HepG2 (cell line): ENCODE results near the gene FDXR. TPM values are rescaled to one million over a fixed set of nuclear protein-coding genes. Genes with fewer than 3 reads are reported as not detected.

Experiments used
- ADNP ChIP-seq: sonication (generic); formaldehyde crosslinking; IDR thresholded peaks from 2 replicates; pipeline ENCODE4 v1.4.0; 2020; ENCODE audit warnings: missing genetic modification reagents
- FOXP1 ChIP-seq, 2 experiments: fragments of 450-650 bp in 1 of 2; IDR thresholded peaks; 2 replicates each; pipeline ENCODE4 v1.6.1; 2017 to 2018; ENCODE audit warnings: antibody characterized with exemption in 1 of 2
- GRHL1 ChIP-seq: sonication (generic); formaldehyde crosslinking; conservative IDR thresholded peaks from 2 replicates; pipeline ENCODE4 v1.8.0; 2022; ENCODE audit warnings: missing genetic modification reagents
- HES4 ChIP-seq: sonication (generic); formaldehyde crosslinking; IDR thresholded peaks from 2 replicates; pipeline ENCODE4 v1.9.0; 2021; ENCODE audit warnings: mild to moderate bottlenecking, missing genetic modification reagents, borderline replicate concordance
- HIVEP1 ChIP-seq: sonication (generic); formaldehyde crosslinking; IDR thresholded peaks from 2 replicates; pipeline ENCODE4 v1.4.0; 2020; ENCODE audit warnings: mild to moderate bottlenecking, missing genetic modification reagents
- HNRNPH1 ChIP-seq: fragments of 200-400 bp; formaldehyde crosslinking; optimal IDR thresholded peaks from 2 replicates; pipeline ENCODE3; 2017; ENCODE audit warnings: mild to moderate bottlenecking, low read depth, low read length
- IKZF4 ChIP-seq: sonication (generic); formaldehyde crosslinking; IDR thresholded peaks from 2 replicates; pipeline ENCODE4 v1.5.1; 2020; ENCODE audit warnings: borderline replicate concordance, mild to moderate bottlenecking, low read depth, missing genetic modification reagents; ENCODE audit errors: not compliant biosample characterization
- IKZF5 ChIP-seq: IDR thresholded peaks from 2 replicates; pipeline ENCODE4 v1.6.1; 2018; ENCODE audit warnings: missing genetic modification reagents, mild to moderate bottlenecking, missing compliant biosample characterization
- PITX1 ChIP-seq: sonication (generic); formaldehyde crosslinking; IDR thresholded peaks from 2 replicates; pipeline ENCODE4 v1.5.1; 2020; ENCODE audit warnings: mild to moderate bottlenecking, missing genetic modification reagents
- SMAD1 ChIP-seq: sonication (generic); formaldehyde crosslinking; IDR thresholded peaks from 2 replicates; pipeline ENCODE4 v1.4.0; 2020; ENCODE audit warnings: missing genetic modification reagents, low read depth, mild to moderate bottlenecking, borderline replicate concordance
- SMC3 ChIP-seq: IDR thresholded peaks from 2 replicates; pipeline ENCODE4 v1.6.1; 2011; ENCODE audit warnings: low read length, improper control_type of control experiment
- SNAPC5 ChIP-seq: sonication (generic); formaldehyde crosslinking; IDR thresholded peaks from 2 replicates; pipeline ENCODE4 v1.8.1; 2023; ENCODE audit warnings: mild to moderate bottlenecking, missing genetic modification reagents, borderline replicate concordance
- TBP ChIP-seq: sonication (generic); formaldehyde crosslinking; IDR thresholded peaks from 2 replicates; pipeline ENCODE4 v1.5.0; 2020; ENCODE audit warnings: missing genetic modification reagents
- TCF12 ChIP-seq, 2 experiments: fragments of 450-650 bp in 1 of 2; sonication (generic) in 1 of 2; formaldehyde crosslinking in 1 of 2; IDR thresholded peaks; 2 replicates each; pipeline versions ENCODE4 v1.6.1 to v1.8.0; 2017 to 2022; ENCODE audit warnings: antibody characterized with exemption in 1 of 2, mild to moderate bottlenecking in 1 of 2, missing genetic modification reagents in 1 of 2, moderate library complexity in 1 of 2
- ZBTB1 ChIP-seq: sonication (generic); formaldehyde crosslinking; IDR thresholded peaks from 2 replicates; pipeline ENCODE4 v1.4.0; 2020; ENCODE audit warnings: missing genetic modification reagents, borderline replicate concordance
- ZBTB14 ChIP-seq: sonication (generic); formaldehyde crosslinking; IDR thresholded peaks from 2 replicates; pipeline ENCODE4 v1.4.0; 2020; ENCODE audit warnings: missing genetic modification reagents
- ZFX ChIP-seq: sonication (generic); formaldehyde crosslinking; IDR thresholded peaks from 2 replicates; pipeline ENCODE4 v1.4.0; 2020; ENCODE audit warnings: mild to moderate bottlenecking, low read depth, missing genetic modification reagents, moderate library complexity
- ZNF263 ChIP-seq: sonication (generic); formaldehyde crosslinking; IDR thresholded peaks from 2 replicates; pipeline ENCODE4 v1.4.0; 2020; ENCODE audit warnings: missing genetic modification reagents
- ZNF414 ChIP-seq: sonication (generic); formaldehyde crosslinking; IDR thresholded peaks from 2 replicates; pipeline ENCODE4 v1.5.0; 2020; ENCODE audit warnings: missing genetic modification reagents
- ZNF614 ChIP-seq: IDR thresholded peaks from 2 replicates; pipeline ENCODE4 v1.6.1; 2018; ENCODE audit warnings: missing biosample characterization, missing genetic modification reagents, inconsistent platforms, borderline replicate concordance
- ZNF777 ChIP-seq: sonication (generic); formaldehyde crosslinking; IDR thresholded peaks from 2 replicates; pipeline ENCODE4 v1.4.0; 2020; ENCODE audit warnings: missing genetic modification reagents
- ZNF891 ChIP-seq: sonication (generic); formaldehyde crosslinking; IDR thresholded peaks from 2 replicates; pipeline ENCODE4 v1.5.0; 2020; ENCODE audit warnings: mild to moderate bottlenecking, missing genetic modification reagents
- polyA plus RNA-seq, 8 experiments: library from polyadenylated mRNA; depleted of rRNA in 3 of 8; stranded (reverse) in 7 of 8; unstranded in 1 of 8; fragments of >200 nt; fragmentation: Illumina TruSeq in 4 of 8; extraction: Trizol in 4 of 8; gene quantifications; 2 replicates each; pipeline versions ENCODE4 v1.2.1 to v1.2.3, GENCODE V29; 2011 to 2016; ENCODE audit warnings: low read depth in 4 of 8, missing spikeins in 1 of 8, mixed read lengths in 1 of 8; ENCODE audit not compliant: insufficient read depth in 1 of 8
- total RNA-seq, 5 experiments: library from RNA; depleted of rRNA; stranded (reverse); fragments of >200 nt; fragmentation: Illumina TruSeq; extraction: Trizol; gene quantifications; 2 replicates each; pipeline ENCODE4 v1.2.3, GENCODE V29; 2016; ENCODE audit warnings: low read depth in 1 of 5

FDXR gene
- total and polyA plus RNA-seq, 2 of the 13 experiments (the other 11 are each of a cell fraction or from before 2014, with no cell fraction given): 23.4 to 116 TPM

- TF ChIP-seq ZNF263 (CRISPR knock-in tag) (peak; percentile 49; the same call in 1 of the 2 replicates), IKZF4 (peak; percentile 53), HES4 (CRISPR knock-in tag) (no peak), ZNF777 (CRISPR knock-in tag) (0 out of 2 replicates have a peak, but pooled peaks have one; percentile 19), FOXP1 (IDR thresholded peaks at IDR 0.05) (no peak), FOXP1 (CRISPR knock-in tag; IDR thresholded peaks at IDR 0.05) (no peak), ZNF414 (CRISPR knock-in tag) (no peak), ZBTB1 (CRISPR knock-in tag) (no peak), ZBTB14 (no peak), ZNF891 (CRISPR knock-in tag) (0 out of 2 replicates have a peak, but pooled peaks have one; percentile 64), ZFX (CRISPR knock-in tag) (peak; percentile 66; the same call in 1 of the 2 replicates), IKZF5 (CRISPR knock-in tag) (no peak), TBP (CRISPR knock-in tag) (no peak), TCF12 (IDR thresholded peaks at IDR 0.05) (no peak), TCF12 (CRISPR knock-in tag; IDR thresholded peaks at IDR 0.05) (no peak), ZNF614 (0 out of 2 replicates have a peak, but pooled peaks have one; percentile 29), PITX1 (CRISPR knock-in tag) (peak; percentile 17; the same call in 1 of the 2 replicates), SMC3 (peak; percentile 77), HIVEP1 (0 out of 2 replicates have a peak, but pooled peaks have one; percentile 37), SMAD1 (CRISPR knock-in tag) (0 out of 2 replicates have a peak, but pooled peaks have one; percentile 48), HNRNPH1 (no peak), GRHL1 (no peak), ADNP (CRISPR knock-in tag) (no peak), SNAPC5 (CRISPR knock-in tag) (no peak)
These were observed 7.9 kb downstream of the FDXR start (continued) for GRCh38 chr17:74864866-74865395.
